Measurements from ENCODE around the gene NACC2.

The NACC2 gene

DNA sequence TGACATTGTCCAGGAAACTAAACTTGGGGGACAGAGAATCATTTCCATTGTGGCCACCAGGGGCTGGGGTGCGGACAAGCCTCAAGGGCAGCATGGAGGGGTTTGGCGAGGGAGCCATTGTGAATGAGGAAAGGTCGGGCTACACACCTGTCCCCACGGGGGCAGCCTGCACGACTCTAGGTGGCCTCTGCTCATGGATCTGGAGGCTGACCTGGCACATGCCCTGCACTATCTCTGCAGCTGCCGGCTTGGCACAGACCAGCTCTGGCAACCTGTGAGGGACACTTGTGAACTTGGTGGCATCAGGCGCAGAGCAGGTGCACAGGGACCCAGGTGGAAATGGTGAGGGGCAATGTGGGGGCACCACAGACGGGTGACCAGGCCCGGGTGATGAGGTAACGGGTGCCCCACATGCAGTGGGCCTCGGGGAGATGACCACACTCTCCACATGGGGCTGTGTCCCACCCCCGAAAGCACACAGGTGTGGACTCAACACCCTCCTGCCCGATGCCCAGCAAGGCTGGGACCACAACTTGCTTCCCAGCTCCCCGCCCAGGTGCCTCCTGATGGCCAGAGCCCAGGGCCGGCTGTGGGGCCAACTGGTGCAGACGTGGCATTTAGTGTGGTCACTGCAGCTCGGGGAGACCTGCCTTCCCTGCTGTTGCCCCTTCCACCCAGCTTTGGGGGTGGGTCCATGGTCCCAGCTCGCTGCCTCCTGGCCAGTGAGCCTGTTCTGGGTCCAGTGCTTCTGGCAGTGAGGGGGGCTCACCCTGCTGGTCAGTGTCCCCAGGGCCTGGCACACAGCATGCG is 73.0 kb downstream of the NACC2 start:
- DNase-seq (ENCODE audit: low spot score) = no peak

DNA sequence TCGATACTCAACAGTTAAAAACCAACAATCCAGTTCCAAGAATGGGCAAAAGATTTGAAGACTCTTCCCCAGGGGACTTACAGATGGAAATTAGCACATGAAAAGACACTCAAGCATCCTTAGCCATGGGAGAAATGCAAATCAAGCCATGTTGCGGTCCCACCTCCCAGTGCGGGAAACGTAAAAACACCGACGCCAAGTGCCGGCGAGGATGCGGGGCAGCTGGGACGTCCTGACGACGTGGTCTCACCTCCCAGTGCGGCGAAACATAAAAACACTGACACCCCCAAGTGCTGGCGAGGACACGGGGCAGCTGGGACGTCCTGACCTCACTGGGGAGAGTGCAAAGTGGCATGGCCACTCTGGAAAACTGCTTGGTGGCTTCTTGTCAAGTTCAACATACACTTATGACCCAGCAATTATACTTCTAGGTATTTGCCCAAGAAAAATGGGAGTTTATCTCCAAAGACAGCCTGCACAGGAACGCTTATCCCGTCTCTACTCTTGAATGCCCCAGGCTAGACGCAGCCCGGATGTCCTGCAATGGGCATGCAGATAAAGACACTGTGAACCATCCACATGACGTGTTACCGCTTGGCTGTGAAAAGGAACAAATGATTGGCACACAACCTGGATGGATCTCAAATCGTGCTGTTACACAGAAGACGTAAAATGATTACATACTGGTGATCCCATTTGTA is 73.8 kb downstream of the NACC2 start:
- no peak for DNase-seq (ENCODE audit: low spot score)

DNA sequence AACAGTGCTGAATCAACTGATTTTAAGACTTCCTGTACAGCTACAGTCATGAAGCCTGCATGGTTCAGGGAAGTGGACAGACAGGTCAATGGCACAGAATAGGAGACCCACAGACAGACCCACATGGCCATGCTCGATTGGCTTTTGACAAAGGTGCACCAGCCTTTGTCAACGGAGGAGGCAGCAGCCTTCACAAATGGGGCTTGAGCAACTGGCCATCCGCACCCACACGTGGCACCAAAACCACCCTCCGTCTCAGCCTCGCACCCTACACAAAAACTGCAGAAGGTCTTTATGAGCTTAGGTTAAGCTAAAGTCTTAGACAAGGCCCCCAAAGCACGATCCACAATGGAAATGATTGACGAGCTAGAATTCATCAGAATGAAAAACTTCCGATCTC is 74.4 kb downstream of the NACC2 start:
- DNase-seq (ENCODE audit: low spot score) = no peak

DNA sequence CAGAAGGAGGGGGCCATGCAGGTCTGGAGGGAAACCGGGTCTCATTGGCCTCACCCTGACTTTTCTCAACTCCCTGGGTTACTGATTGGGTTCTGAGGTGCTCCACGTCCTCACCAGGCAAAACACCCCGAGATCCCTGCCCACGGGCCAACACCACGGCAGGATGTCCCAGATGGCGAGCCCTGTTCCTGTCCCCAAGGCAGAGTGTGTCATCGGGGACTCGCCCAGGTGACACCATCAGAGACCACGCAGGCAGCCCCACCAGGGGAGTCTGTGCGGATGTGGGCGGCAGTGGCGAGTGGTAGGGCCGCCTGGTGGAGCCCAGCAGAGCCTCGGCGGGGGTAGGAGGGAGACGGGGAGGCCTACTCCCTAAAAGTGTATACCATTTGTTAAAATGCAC is 74.9 kb downstream of the NACC2 start:
- no peak for DNase-seq (ENCODE audit: low spot score)

DNA sequence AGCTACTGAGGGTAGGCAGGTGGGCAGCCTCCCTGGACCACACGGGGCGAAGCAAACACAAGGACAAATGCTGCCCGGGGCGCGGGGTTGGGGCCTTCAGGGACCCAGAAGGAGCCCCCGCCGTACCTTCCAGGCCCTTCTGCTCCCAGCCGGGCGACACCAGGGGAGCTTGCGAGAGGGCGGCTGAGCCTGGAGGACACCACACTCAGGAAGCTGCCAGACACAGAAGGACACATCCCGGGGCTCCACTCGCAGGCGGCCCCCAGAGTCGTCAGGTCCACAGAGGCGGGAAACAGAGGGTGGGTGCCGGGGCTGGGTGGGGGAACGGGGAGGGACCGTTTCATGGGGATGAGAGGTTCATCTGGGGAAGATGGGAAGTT is 75.4 kb downstream of the NACC2 start:
- DNase-seq (ENCODE audit: low spot score) = no peak

DNA sequence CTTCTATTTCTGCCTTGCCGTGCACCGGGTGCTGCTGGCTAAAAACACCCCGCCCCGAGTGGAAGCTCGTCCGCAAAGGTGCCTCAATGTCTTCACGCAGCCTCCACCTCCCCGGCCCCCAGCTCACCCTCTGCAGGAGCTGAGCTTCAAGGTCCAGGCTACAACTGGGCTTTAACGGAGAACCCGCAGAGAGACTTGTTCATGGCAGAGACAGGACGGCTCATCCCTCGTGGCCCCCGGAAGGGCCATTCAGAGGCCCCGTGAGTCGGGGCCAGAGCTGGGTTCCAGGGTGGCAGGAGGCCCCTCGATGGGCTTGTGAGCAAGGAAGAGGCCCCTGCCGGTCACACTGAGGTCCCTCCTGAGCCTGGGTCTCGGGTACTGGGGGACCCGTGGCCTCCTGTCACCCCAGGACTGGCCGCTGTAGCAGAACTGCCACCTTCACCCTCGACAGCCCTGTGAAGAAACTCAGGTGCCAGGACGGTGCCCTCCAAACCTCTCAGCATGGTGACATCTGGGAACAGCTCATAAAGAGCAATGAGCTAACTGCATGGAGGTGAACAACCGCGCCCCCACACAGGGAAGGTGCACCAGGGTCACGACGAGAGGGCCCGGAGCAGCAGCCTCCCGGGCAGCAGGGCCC is 75.9 kb downstream of the NACC2 start:
- DNase-seq (ENCODE audit: low spot score) = no peak

DNA sequence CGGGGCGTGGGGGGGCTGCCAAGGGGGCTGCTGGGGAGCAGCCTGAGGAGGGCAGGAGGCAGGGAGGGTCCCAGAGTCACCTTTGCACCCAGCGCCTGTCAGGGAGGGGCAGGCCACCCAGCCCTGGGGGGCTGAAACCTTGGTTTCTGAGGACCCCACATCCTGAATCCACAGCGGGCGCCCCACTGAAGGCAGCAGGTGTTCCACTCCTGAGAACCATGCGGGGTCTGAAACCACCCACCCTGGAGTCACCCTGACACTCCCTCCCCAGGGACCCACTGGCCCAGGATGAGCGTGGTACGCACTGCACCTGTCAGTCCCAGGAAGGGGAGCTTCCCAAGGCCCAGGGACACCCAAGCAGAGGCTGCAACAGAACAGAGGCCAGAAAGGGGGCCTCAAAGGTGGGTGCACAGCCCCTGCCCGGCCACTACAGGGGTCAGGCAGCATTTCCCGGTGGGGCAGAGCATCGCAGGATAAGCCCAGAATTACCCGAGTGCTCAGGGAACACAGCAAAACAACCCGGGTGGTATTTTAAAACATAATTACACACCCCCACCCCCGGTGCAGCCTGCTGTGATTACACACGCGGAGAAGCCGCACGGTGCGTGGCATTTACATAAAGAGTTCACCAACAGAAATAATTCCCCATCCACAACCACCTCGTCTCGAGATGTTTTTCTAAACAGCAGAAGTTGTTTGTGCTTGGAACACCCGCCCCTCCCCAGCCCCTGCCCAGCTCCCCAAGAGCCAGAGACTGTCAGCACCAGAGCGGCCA is 76.6 kb downstream of the NACC2 start:
- no peak for DNase-seq (ENCODE audit: low spot score)

DNA sequence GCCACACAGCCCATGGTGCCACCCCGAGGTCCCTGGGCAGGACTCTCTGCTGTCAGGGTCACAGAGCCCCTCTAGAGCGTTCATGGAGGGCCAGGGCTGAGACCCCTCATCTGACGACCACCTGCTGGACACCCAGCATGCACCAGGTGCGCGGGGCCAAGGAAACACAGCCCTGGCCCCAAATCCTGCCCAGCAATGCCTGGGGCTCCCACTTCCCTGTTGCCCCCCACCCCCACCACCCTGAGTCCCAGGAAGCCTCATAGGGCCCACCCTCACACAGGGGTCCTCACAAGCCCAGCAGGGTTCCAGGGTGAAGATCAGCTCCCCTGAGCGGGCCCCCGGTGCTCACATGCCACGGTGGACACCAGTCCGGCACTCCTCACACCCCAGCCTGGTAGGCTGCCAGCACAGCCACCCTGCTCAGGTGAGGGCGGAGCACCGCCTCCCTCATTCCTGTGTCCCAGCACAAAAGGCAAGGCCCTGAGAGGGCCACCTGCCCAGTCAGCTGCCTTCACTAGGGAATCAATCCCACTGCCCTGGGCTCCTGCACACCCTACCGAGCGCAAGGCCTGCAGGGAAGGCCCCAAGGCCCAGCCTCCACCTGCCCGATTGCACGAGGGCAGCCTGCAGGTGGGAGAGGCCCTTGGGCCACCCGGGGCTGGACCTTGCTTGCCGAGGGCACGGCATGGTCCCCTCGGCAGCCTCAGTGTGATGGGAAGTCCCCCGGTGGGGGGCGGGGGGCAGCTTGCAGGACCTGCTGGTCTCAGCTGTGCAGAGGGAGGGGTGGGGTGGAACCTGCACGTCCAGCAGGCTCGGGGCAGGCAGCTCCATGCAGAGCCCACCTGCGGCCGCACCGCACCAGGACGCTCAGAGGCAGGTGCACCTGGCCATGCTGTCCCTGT is 77.5 kb downstream of the NACC2 start:
- DNase-seq (ENCODE audit: low spot score) = no peak

DNA sequence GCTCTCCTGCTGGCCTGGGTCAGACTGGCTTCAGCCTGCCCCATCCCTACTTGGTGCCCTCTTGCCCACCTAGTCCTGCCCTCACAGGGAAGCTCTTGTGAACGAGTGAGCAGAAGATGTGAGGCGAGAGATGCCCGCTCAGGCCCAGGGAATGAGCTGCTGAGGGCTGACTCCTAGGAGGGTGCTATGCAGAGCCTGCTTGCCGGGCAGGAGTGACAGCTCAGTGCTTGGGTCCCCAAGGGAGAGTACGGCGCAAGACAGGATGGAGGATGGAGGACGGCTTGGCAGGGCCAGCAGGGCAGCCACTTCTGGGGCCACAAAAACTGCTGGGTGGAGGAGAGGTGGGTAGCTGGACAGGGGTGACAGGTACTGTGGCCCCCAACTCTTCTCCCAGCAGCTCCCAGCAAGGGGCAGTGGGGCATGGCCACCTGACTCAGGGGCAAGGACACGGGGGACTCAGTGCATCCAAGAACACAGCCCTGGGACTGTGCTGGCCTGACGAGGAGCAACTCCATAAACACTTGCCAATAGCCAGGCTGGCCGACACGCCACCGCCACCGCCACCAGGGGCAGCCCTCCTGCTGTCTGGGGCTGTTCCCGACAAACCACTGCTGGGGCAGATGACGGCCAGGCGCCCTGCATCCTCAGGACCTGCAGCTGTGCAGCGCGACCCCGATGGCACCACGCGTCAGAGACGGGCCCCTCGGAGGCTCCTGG is 78.4 kb downstream of the NACC2 start:
- DNase-seq (ENCODE audit: low spot score) = no peak

DNA sequence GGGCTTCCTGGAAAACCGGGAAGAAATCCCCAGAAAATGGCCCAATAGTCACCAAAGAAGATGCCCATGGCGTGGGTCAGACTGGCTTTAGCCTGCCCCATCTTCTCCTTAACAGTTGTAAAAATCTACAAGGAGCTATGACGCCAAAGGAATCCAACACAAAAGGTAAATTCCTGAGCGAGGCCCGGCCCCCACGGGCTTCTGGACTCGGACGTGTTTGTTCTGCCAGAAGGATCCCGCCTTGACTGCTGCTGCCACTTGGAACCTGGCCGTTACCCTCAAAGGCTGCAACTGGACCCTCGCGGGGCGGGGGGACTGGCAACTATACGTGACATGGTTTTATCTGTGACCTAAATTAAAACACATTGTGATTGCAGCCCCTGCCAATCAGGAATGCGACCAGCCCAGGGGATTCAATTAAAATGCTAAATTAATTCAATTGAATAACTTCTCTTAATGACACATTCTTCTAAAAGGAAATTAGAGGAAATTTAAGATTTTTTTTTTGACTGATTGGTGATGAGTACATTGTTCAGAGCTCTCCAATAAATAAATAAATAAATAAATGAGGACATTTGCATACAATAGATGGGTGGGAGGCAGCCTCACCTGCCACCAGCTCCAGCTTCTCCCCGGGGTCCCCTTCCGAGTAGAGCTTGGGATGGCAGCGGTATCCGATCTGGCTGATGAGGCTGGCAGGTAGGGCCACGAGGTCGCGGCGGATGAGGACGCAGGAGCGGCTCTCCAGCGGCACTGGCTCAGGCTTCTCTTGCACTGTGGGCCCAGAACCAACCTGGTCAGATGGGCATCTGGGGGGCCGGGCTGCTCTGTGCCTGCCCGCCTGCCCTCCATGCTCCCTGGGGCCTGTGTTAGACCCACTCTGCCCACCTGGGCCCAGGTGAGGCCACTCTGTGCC is 79.2 kb downstream of the NACC2 start:
- no peak for DNase-seq (ENCODE audit: low spot score)

DNA sequence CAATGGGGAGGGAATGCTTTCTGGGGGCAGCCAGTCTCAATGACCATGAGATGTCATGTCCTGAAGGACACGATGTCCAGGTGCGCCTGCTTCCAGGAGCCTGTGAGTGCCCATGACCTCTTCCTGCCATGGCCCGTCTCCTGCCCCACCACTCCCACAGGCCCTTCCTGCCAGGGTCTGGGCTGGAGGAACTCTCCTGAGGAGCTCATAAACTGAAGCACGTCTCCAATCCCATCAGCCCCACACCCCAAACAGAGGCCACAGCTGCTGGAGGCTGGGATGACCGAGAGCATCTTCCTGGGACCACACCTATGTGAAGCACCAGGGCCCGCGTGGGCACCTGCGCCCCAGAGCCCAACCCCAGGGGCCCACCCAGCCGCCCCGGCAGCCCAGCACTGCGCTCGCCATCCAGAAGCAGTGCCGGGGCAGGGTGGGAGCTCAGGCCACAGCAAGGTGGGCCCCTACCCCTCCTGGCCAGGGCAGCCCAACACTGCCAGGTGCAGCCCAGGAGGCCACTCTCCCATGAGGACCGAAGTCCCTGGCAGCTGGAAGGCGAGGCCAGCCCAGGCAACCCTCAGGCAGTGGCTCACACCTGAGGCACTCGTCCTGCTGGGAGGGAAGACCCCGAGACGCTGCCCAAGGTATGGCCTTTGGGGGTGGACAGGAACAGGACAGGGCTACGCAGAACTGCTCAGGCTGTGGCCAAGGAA is 80.0 kb downstream of the NACC2 start:
- DNase-seq (ENCODE audit: low spot score) = no peak

DNA sequence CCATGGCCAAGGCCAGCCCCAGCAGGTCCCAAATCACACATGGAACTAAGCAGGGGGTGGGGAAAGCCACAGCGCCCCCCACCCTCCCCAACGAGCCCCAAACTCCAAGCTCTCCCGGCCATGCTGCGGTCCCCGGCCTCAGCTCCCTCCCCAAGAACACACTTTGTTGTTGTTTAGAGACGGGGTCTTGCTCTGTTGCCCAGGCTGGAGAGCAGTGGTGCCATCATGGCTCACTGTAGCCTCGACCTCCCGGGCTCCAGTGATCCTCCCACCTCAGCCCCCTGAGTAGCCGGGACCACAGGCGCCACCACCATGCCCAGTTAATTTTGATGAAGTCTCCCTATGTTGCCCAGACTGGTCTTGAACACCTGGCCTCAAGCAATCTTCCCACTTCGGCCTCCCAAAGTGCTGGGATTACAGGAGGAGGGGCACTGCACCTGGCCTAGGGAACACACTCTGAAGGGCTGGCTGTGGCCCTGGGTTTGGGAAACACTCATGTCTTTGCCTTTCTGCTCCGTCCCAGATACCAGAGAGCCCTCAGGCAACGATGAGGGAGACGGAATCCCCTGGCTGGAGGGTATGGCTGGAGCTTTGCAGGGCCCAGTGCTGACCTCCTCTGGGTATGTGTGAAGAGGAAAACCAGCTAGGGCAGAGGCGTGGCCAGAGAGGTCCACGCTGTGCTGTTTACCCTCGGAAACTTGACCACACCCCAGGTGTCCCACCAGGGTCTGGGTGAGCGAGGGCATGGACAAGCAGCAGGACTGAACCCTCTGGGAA is 80.8 kb downstream of the NACC2 start:
- DNase-seq (ENCODE audit: low spot score) = no peak

DNA sequence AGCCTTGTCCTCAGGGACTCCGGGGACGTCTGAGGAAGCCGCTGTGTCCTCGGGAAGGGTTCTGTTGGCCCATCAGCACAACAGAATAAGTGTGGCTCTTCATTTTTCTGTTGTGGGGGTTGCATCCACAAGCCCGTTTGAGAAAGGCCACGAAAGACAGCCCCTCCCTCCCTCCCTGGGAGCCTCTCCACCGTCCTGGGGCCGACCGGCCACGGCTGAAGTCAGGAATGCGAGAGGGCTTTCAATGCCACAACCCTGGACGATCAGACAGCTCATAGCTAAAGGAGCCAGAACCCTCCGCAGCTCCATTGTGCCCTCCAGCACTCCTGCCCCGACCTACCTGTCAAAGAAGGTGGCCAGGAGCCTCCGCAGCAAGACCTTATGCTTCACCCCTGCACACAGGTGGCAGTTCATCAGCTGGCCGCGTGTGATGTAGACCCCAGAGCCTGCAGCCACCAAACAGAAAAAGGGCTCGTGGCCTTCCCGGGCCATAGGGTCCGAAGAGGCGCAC is 81.5 kb downstream of the NACC2 start:
- DNase-seq (ENCODE audit: low spot score) = no peak

DNA sequence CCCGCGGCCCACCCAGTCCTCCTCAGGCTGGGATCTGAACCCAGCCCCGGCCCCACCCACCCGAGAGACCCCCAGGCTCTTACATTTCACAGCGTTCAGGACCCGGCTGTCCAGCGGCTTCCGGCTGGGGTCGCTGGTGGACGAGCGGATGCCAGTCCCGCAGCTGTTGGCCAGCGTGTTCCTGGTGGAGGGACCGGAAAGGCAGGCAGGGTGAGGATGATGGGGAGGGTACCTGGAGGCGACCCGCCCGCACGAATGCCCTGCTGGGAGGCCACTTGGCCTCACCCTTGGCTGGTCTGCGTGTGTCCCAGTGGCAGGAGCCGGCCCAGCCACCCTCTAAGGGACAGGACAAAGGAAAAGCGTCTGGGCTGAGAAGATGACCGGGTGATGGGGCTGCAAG is 82.0 kb downstream of the NACC2 start:
- DNase-seq (ENCODE audit: low spot score) = no peak

DNA sequence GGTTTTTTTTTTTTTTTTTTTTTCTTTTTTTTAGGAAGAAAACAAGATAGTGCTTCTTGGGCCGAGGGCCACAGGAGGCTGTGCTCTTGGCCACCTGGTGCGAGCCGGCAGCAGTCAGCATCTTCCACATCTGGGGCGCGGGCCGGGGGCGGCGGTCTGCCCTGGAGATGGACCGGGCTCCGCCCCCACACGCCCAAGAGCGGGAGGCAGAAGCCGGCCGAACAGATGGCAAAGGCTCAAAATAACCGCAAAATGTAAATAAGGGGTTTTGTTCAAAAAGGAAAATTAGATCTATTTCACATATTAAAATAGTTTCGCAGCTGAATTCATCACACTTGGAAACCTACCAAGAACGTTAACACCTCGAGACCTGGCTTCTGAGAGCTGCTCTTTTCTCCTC is 82.4 kb downstream of the NACC2 start:
- DNase-seq (ENCODE audit: low spot score) = no peak

DNA sequence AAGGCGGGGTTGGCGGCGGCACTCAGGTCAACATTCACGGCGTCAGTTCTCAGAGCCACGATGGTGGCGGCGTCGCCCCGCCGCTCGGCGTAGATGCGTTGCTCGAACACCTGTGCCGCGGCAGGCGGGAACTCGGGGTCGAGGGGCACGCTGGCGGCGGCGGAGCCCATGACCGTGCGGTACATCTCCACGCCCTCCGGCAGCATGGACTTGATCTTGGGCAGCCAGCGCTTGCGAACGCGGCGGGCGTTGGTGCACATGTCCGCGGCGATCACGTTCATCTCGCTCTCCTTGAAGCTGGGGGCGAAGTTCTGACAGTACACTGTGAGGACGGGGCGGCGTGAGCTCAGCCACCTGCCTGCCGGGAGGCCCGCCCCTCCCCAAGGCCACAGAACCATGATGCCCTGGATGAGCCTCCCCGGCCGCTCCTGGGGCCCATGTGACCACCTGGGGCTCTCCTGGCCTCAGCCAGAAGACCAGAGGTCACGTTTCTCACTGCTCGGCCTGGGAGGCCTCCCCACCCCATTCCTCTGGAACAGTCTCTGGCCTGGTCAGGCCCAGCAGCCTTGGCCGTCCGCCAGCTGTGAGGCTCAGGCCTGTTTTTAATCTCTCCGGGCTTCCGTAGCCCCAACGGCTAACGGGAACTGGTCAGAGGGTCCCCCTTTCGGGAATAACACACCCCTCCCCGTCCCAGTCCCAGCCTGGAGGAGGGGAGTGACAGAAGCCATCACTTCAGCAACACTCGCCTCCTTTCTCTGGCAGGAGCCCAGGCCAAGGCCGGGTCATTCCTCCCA is 83.2 kb downstream of the NACC2 start:
- peak; percentile 54 for DNase-seq (ENCODE audit: low spot score)

DNA sequence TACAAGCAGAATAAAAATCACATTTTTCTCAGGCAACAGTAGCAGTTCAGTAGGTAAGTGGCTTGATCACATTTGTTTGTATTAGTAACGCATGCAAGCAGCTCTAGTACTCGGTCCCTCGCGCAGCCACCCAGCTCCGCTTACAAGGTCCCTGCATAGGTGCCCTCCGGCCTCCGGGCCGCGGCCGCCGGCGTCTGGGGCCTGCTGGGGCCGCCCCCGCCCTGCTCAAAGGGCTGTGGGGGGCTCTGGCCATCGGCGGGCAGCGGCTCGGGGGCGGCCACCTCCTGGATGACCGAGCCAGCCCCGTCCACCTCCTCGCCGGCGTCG is 83.8 kb downstream of the NACC2 start:
- no peak for DNase-seq (ENCODE audit: low spot score)
